GM21367 (cell line): ENCODE results near the gene CD300LF.

Experiments used
- ATAC-seq: cut with Tn5 transposase; IDR thresholded peaks from one replicate; pipeline ENCODE4 v1.9.1; 2021; ENCODE audit not compliant: unreplicated experiment

CD300LF gene

DNA sequence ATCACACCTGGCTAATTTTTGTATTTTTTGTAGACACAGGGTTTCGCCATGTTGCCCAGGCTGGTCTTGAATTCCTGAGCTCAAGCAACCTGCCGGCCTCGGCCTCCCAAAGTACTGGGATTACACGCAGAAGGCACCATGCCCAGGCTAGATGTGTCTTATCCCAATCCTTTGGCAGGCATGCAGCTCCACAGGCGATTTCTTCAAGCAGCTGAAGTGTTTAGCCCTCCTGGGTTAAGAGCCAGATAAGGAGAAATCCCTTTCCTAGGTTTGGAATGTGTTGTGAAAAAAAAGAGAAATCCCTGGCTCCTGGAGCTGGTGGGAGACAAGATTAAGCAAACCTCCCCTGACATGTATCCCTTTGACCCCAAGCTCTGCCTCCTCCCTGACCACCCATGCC lies 33.7 kb upstream of the CD300LF start:
- no peak for ATAC-seq

DNA sequence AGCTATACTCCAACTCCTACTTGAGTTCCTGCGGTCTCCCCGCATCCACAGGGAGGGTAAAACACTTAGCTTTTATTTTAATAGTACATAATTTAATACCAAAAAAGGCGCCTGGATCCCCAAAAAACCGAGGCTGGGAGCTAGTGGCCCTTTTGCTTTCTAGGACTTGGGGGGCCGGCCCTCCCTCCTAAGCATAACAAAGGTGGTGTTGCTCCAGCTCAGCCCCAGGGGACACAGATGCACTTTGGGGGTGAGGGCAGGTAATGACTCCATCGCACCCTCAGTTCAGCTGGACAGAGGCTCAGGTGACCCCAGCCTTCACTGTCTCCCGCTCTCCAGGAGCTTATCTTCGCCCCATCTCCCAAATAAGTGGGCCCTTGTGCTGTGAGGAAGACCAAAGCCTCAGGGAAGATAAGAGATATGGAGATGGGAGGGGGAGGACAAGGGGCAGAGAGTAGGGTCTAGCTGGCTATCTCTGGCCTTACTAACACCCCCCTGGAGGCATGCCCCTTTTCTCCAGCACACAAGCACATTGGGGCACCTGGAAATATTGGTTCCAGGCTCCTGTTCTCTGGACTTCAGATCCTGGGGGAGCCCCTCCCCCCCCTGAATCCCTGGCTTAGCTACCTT lies 32.9 kb upstream of the CD300LF start:
- ATAC-seq = no peak

DNA sequence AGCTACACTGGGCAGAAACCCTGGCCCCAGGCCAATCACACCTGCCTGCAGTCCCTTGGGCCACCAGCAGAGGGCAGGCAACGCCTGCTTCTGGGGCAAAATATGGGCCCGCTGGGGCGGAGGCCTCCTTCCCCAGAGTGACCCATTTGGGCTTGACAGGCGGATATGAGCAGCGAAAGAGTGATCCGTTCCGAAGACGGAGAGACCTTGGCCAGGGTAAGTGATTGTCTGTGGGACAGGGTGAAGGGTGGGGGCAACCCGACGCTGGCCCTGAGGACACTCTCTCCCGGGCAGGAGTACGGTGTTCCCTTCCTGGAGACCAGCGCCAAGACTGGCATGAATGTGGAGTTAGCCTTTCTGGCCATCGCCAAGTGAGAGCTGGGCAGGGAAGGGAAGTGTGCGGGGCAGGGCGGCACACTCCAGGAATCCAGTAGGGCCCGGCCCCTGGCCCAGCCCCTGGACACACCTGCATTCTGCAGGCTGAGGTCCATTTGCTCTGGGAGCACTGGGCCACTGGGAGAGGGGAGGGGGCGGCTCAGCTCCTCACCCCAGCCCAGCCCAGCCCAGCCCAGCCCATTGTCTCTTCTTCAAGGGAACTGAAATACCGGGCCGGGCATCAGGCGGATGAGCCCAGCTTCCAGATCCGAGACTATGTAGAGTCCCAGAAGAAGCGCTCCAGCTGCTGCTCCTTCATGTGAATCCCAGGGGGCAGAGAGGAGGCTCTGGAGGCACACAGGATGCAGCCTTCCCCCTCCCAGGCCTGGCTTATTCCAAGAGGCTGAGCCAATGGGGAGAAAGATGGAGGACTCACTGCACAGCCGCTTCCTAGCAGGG lies 32.2 kb upstream of the CD300LF start:
- ATAC-seq = no peak

DNA sequence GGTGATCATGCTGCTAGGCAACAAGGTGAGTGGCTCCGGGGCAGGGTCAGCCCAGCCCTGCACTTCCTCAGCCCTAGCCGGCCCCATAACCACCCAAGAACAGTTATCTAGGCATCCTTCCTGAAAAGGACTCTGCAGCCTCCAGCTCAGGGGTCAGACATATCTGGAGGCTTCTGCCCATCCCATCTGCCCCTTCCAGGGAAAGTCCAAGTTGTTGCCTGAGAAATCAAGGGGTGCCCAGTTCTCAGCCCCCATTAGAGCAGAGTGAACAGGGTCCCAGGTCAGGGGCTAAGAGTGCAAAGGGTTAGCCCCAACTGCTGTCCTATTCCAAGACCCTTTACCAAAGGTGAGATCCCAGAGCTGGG lies 31.6 kb upstream of the CD300LF start:
- ATAC-seq = no peak

DNA sequence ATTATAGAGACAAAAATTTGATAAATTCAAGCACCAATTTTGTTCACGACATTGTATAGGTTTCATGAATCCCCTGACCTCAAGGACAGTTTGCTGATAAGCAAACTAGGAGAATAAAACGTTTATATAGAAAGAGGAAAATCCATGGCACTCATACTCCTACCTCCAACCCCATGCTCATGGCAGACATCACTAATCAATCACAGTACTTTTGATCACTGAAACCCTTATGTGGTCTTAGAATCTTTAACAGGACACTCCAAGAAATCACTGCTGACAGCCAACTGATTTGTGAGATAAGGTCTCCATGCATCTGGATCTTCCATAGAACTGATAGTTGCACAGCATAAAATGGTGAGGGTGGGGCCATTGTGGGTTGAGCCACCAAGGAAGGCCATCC lies 31.0 kb upstream of the CD300LF start:
- no peak for ATAC-seq

DNA sequence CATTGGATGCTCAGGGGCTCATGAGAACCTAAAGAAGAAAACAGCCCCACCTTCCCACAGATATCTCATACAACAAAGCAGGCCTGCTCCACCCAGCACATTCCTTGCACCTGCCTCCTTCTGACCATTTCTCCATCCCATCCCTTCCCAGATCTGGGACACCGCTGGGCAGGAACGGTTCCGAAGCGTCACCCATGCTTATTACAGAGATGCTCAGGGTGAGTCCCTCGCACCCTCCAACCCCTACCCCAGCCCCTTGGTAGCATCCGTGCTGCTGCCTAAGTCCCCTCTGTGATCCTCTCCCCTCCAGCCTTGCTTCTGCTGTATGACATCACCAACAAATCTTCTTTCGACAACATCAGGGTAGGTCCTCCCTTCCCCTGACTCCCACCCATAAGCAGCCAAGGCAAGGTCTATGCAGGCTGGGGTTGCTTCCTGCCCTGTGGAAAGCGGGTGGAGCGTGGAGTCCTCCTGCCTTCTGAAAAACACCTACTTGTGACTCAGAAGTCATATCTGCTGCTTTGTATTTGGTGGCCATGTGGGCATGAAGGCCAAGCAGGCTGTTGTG lies 30.3 kb upstream of the CD300LF start:
- ATAC-seq = no peak

DNA sequence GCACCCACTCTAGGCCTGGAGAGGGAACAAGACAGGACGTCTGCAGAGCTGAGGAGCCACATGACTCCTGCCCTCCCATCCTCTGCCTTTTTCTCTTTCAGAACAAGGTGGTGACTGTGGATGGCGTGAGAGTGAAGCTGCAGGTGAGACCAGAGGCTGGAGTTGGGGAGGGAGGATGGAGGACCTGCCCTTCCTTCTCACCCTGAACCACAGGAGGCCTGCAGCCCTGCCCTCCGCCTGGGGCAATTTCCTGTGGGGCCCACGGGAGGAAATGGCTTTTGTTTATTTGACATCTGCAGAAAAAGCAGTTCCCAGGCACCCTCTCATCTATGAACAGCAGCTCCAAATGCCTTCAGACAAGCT lies 29.4 kb upstream of the CD300LF start:
- peak; percentile 37 for ATAC-seq

DNA sequence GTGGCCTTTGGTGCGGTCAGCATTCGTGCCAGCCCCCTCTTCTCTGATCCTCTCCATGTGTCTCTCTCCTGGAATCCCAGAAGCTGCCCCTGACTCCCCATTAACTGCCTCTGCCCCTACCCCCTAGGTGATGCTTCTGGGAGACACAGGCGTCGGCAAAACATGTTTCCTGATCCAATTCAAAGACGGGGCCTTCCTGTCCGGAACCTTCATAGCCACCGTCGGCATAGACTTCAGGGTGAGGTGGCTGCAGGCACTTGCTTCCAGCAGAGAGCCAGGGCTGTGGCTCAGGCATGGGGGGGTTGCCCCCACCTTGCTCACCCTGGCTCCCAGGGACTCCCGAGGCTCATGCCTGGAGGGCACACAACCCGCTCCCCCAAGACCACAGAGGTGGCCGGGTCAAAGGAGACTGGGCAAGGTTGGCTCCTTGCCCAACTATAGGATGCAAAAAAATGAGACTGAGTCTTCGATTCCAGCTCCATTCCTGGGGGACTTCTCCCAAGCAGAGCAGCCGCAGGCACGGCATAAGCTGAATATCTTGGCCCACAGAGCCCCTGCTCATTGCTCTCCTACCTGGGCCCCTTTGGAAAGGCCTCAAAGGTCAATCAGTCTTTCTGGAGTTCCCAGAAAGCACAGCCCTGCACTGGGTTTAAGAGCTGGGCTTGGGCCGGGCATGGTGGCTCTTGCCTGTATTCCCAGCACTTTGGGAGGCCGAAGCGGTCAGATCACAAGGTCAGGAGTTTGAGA lies 28.1 kb upstream of the CD300LF start:
- ATAC-seq = no peak

DNA sequence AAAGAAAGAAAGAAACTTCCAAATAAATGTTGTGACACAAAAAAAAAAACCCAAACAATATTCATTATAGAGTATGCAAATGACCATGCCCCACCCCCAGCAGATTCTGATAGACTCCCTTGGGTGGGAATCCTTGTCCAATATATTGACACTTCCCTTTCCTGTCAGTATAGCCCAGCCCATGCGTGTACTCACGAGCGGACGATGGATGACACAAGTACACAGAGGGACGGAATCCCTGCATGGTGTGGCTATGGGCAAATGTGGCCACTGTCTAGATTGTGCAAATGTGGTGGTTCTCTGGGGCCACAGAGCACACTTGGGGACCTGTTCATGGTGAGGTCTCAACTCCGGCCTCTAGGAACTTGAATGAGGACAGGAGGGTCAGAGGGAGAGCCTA lies 27.4 kb upstream of the CD300LF start:
- ATAC-seq = no peak

DNA sequence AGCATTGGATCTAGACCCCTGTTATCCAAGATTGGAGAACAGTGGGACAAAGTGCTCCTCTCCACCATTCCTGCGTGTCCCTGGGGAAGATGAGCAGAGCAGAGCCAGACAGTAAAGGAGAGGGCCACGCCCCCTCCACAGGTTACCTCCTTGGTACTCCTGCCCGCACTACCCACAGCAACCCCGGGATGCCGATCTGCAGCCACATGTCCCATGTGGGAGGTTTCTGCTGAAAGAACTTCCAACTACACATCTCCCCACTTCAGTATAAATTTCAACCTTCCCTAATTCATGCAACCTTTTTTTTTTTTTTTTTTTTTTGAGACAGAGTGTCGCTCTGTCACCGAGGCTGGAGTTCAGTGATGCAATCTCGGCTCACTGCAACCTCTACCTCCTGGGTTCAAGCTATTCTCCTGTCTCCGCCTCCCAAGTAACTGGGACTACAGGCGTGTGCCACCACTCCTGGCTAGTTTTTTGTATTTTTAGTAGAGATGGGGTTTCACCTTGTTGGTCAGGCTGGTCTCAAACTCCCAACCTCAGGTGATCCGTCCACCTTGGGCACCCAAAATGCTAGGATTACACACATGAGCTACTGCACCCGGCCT lies 26.6 kb upstream of the CD300LF start:
- ATAC-seq = no peak

DNA sequence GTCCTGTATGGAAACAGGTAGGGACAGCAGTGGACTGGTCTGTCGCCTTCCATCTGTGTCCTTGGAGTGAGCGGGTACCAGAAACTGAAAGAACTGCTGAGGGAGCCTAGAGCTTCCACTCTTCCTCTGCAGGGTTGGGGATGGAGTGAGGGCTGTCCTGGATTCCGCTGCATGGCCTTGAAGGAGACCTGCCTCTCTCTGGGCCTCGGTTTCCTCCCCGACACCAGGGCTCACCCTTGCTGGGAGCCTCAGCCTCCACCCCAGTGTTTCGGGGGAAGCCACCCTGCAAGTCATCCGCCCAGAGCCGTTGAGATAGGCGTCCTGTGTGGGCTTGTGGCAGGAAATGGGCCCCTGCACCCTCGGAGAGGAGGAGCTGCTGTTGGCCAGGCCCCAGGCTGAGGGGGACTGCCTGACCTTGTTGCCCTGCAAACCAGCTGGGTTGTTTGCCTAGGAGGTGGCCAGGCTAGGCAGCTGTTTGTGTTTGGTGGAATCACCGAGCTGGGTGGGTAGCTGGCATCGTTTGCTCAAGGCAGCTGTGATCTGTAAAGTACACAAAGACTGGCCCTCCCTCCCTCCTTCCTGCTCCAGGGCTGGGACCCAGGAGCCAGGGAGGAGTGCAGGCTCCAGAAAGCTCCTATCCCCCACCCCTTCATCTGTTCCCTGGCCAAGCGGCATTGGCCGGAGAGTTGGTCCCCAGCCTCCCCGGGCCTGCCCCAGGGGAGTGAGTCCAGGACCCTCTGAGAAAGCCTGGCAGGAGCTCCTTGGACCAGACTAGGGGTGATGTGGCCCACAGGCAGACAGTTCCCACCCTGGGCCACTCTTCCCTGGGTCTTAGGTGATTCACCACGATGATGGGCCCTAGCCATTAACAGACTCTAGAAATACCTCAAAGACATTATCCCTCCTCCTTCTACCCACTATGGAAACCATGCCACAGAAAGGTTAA lies 25.6 kb upstream of the CD300LF start:
- peak; percentile 42 for ATAC-seq

DNA sequence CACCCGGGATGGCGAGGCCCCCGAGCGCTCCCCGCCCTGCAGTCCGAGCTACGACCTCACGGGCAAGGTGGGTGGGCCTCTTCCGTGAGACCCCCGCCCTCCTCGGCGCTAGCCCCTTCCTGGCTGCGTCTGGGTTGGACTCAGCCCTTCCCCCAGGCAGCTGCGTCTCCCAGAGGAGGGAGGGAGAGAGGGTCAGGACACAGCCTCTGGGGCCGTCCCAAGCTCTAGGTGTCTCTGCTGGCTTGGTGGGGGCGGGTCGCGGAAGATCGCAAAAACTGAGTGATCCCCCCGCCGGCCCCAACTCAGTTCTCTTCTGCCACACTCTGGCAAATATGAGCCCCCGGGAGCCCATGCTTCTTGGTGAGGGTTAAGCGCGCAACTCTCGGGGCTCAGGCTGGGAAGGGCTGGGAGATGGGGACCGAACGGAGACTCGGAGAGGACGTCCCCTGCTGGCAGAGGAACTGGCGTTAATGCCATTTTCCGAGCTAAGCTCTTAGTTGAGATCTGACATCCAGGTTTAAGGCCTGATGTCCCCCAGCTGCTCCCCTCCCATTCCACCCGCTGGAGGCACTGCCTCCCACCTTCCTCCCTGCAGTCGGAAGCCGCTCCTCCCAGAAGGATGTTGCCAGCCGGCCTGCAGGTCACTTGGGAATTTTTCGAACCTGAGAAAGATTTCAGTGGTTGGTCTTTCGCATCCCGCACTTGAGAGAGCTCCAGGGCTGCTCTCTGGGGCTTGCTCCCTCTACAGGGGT lies 24.8 kb upstream of the CD300LF start:
- ATAC-seq = no peak

DNA sequence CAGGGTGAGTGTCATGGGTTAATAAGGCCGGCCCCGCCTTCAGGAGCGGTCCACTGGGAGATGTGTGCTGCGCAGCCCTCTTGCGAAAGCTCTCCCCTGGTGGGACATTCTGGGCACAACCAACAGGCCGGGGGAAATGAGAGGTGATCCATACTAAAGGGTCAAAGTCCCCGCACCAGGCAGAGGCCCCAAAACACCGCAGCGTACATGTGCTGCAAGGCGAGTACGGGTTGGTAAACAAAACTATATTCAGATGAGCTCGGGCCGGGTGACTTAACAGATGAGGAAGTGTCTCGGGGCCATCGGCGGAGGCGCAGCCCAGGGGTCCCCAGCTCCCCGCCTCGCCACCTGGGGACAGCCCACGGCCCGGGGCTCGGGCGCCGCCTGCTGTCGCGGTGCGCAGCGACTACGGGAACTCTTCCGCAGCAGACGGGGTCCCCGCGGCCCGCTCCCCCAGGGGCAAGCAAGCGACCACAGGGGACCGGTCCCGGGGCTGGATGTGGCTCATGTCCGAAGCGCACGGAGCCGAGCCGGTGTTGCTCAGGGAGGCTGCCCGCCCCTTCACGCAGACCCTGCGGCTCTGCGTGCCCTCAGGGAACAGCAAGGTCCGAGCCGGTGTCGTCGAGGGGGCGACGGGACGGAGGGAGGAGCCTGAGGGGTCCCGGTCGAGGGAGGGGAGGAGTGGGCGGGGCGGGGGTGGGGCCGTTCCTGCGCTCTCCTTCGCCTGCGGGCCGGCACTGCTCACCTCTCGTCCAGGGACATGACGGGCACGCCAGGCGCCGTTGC lies 24.0 kb upstream of the CD300LF start, which contains the start of gene RAB37:
RAB37 (plus strand) TSS at position 744 of the 786 bp plus-strand sequence; CDS start at position 761, 17 bp downstream.
- ATAC-seq = no peak

DNA sequence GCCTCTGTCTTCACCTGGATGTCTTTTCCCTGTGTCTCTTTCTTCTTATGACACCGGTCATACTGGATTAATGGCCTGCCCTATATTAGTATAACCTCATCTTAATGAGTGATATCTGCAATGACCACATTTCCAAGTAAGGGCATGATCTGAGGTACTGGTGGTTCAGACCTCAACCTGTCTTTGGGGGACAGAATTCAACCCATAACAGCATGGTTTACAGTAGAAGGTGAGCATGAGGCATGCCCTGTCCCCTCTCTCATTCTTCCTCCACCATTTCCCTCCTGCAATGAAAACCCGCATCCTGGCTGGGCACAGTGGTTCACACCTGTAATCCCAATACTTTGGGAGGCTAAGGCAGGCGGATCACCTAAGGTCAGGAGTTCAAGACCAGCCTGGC lies 21.5 kb upstream of the CD300LF start:
- no peak for ATAC-seq

DNA sequence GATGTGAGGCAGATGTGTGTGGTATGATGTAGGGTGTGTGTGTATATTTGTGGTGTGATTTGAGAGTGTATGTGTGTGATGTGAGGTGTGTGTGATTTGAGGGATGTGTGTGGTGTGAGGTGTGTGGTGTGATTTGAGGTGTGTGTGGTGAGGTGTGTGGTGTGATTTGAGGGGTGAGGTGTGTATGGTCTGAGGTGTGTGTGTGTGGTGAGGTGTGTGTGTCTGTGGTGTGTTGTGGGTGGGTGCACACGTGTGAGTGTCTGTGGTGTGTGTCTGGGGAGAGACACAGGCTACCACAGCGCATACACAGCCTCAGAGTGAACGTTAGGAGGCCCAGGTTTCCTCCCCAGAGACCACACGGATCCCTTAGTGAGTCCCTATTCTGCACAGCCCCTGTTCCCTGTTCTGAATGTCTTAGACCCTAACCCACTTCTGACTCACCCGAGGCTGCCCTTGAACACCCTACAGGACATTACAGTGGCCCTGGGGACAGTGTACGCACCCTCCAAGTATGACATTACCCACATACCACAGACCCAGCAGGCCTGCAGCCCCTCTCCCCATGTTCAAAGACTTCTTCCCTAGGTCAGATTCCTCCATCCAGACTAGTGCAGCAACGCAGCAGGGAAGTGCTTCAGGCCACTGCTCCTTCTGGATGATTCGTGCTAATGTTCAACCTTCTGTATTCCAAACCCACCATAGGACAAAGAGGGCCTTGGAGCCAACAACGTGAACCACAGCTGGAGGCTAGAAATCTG lies 20.8 kb upstream of the CD300LF start:
- no peak for ATAC-seq

DNA sequence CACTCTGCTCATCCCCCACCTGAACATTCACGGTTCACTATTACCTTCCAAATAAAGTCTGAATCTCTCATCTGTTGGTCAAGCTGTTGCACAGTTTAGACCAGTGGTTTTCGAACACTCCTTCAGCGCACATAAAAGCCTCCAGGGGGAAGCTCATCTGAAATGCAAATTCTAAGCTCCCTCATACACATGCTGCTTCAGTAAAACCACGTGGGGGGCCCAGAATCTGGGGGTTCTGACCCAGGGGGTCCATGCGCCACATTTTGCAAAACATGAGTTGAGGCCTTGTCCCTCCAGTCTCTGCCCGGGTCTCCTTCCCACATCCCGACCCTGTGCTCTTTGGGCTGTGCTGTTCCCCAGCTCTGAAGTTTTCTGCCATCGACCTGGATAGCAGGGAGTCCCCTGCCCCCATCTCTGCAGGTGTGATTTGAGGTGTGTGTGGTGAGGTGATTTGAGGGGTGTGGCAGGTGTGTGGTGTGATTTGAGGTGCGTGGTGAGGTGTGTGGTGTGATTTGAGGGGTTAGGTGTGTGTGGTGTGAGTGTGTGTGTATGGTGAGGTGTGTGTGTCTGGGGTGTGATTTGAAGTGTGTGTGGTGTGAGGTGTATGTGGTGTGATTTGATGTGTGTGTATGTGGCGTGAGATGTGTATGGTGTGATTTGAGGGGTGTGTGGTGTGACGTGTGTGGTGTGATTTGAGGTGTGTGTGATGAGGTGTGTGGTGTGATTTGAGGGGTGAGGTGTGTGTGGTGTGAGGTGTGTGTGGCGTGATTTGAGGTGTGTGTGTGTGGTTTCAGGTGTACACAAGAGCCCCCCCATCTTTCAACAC lies 19.5 kb upstream of the CD300LF start:
- no peak for ATAC-seq

DNA sequence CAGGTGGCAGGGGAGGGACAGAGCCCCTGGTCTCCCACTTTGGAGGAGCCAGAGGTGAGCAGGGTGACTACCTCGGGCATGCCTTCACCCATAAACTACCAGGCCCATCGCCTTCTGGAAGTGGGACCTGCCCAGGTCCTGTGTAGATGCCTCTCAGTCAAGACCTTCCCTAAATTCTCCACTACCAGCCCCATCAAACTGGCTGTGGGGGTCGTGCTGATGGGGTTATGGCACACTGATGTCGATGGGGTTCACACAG lies 18.6 kb upstream of the CD300LF start:
- no peak for ATAC-seq
